ENCODE results near the gene INPP5D.

GRCh38 chr2:233173115-233173514 lies 113.0 kb downstream of the INPP5D start:
- TF ChIP-seq CTCF (IDR thresholded peaks at IDR 0.05) (no peak), POLR2A (IDR thresholded peaks at IDR 0.05) (no peak)
